Small intestine (tissue), 7 donors: ENCODE measurements around the gene ZFPM1. TPM values are rescaled to one million over a fixed set of nuclear protein-coding genes. Genes with fewer than 3 reads are reported as not detected.
"Not testable (repeated sequence)": the region's sequence is repeated elsewhere in the genome, so short reads cannot be mapped to it uniquely, and the experiment has no call there.

ENCODE experiments used
- DNase-seq, 2 donors: peaks; one replicate each; pipeline versions ENCODE4 v3.0.0 to v3.0.0-alpha.2; 2013
- FAIRE-seq: peaks from 2 replicates; lab custom pipeline; 2012; peaks lifted over from hg19 to GRCh38; lab: Jason Lieb, UNC
- H3K27ac ChIP-seq, 3 donors: one replicate each; pipeline ENCODE4 v1.5.1; 2013; ENCODE audit warnings: low read length in 2 of 3, mild to moderate bottlenecking in 2 of 3, control low read depth in 1 of 3, inconsistent platforms in 1 of 3, low read depth in 1 of 3, moderate library complexity in 1 of 3
- H3K27me3 ChIP-seq, 3 donors: one replicate each; pipeline ENCODE4 v1.6.1; 2013; ENCODE audit warnings: low read length in 3 of 3, inconsistent platforms in 1 of 3; ENCODE audit not compliant: control insufficient read depth in 3 of 3, insufficient read depth in 3 of 3
- H3K36me3 ChIP-seq, 3 donors: one replicate each; pipeline ENCODE4 v1.6.1; 2013; ENCODE audit warnings: low read length in 3 of 3, inconsistent platforms in 1 of 3, low read depth in 1 of 3, mild to moderate bottlenecking in 1 of 3, moderate library complexity in 1 of 3; ENCODE audit not compliant: control insufficient read depth in 3 of 3, insufficient read depth in 2 of 3
- H3K4me1 ChIP-seq, 3 donors: one replicate each; pipeline ENCODE4 v1.6.1; 2013; ENCODE audit warnings: low read length in 2 of 3, inconsistent platforms in 1 of 3, low read depth in 1 of 3, mild to moderate bottlenecking in 1 of 3, moderate library complexity in 1 of 3; ENCODE audit not compliant: control insufficient read depth in 3 of 3, insufficient read depth in 2 of 3
- H3K4me3 ChIP-seq, 3 donors: one replicate each; pipeline ENCODE4 v1.5.1; 2013; ENCODE audit warnings: low read length in 3 of 3, control low read depth in 1 of 3, inconsistent platforms in 1 of 3, low read depth in 1 of 3, mild to moderate bottlenecking in 1 of 3, moderate library complexity in 1 of 3
- H3K9me3 ChIP-seq, 2 donors: one replicate each; pipeline ENCODE4 v1.6.1; 2013; ENCODE audit warnings: low read depth in 1 of 2, low read length in 1 of 2; ENCODE audit not compliant: control insufficient read depth in 2 of 2, insufficient read depth in 1 of 2
- whole genome bisulfite sequencing, 3 donors: extraction: QIAGEN DNeasy Blood & Tissue Kit; methylation state at CpG; one replicate each; pipeline ENCODE4 v1.1.7; 2013; 5-methylcytosine and 5-hydroxymethylcytosine counted together
- polyA plus RNA-seq, 4 donors: library from polyadenylated mRNA; stranded (reverse) in 3 of 4; unstranded in 1 of 4; fragments of 200-250 nt in 3 of 4; fragments of 120-200 nt in 1 of 4; gene quantifications; one replicate each; pipeline versions ENCODE4 v1.2.1 to v1.2.3, GENCODE V29; 2013
- donor health status: healthy with polysubstance abuse.
- donor health status: control.
- donor health status: control.
- donor health status: Bipolar disorder and iron deficiency.
- donor health status: healthy.

The ZFPM1 gene
- polyA plus RNA-seq, 4 donors = 8.1 to 26.6 (median 12.0) TPM

DNA sequence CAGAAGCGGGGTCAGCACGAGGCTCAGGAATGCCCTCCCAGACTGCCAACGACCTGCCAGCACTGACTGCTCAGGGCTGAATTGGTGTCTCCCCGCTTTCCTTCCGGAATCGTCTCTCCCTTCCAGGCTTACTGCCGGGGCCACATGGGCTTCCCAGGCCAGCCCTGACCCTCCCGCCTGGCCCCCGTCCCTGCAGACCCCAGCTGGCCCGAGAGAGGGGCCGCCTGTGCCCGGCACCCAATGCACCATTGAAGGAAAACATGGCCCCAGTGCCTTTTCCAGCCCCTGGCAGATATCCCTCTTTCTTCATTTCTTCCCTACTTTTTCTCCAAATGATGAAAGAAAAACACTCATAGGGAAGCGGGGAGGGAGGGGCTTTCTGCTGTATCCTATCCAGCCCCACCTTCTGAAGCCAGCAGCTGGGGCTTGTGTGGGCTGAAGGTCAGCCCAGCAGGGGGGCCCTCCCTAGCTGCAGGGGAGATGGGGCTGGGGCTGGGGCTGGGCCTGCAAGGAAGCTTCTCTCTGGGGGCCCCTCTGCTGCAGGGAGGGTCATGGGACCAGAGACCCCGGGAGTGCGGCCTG lies 44.4 kb upstream of the ZFPM1 start:
- WGBS, 3 donors = 77 to 82% (median 79%) methylated on average over 15 of the region's 15 CpGs
- no peak overlapping the region for H3K4me3 ChIP-seq
- peaks cover 0 to 12% (median 0%) of the 10 kb centered on the region in 3 donors for H3K27me3 ChIP-seq
- H3K27ac ChIP-seq = no peak overlapping the region
- no peaks in the 10 kb centered on the region for H3K36me3 ChIP-seq
- no peak for DNase-seq
- FAIRE-seq = no peak
- no peaks in the 10 kb centered on the region for H3K4me1 ChIP-seq
- no peaks in the 10 kb centered on the region for H3K9me3 ChIP-seq

DNA sequence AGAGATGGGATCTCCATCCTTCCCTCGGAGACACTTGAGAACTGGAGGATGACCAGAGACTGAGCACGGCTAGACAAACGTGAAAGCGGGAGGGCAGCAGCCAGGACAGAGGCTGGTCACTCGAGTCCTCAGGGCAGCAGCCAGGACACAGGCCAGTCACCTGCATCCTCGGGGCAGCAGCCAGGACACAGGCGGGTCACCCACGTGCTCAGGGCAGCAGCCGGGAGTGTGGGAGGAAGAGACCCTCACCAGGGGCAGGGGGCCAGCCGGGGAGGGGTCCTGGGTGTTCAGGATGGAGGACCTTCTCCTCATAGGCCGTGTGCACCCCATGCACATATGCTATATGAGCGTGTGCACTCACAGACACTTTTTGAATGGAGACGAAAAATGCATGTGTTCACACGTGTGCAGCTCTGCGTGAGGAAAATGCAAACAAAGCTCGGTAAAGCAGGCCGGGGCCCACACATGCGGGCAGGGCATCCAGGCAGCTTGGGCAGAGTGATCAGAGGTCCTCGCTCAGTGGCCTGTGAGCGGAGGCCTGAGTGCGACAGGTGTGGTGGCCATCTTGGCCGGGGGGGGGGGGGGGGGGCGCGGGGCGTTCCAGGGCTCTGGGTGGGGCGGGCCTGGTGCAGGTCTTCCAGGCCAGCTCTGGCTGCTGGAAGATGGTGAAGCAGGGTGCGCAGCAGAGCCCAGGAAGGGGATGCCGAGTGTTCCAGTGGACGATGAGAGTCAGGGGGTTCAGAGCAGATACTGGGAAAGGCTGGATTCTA lies 43.6 kb upstream of the ZFPM1 start:
- H3K9me3 ChIP-seq = no peaks in the 10 kb centered on the region
- DNase-seq (no peak), FAIRE-seq (no peak)
- no peak overlapping the region for H3K27ac ChIP-seq
- H3K4me3 ChIP-seq = no peak overlapping the region
- no peaks in the 10 kb centered on the region for H3K36me3 ChIP-seq
- 62 to 84% (median 68%) methylated on average over 28 to 29 of the region's 29 CpGs for WGBS, 3 donors
- no peaks in the 10 kb centered on the region for H3K4me1 ChIP-seq
- H3K27me3 ChIP-seq = peaks cover 0 to 12% (median 0%) of the 10 kb centered on the region in 3 donors

DNA sequence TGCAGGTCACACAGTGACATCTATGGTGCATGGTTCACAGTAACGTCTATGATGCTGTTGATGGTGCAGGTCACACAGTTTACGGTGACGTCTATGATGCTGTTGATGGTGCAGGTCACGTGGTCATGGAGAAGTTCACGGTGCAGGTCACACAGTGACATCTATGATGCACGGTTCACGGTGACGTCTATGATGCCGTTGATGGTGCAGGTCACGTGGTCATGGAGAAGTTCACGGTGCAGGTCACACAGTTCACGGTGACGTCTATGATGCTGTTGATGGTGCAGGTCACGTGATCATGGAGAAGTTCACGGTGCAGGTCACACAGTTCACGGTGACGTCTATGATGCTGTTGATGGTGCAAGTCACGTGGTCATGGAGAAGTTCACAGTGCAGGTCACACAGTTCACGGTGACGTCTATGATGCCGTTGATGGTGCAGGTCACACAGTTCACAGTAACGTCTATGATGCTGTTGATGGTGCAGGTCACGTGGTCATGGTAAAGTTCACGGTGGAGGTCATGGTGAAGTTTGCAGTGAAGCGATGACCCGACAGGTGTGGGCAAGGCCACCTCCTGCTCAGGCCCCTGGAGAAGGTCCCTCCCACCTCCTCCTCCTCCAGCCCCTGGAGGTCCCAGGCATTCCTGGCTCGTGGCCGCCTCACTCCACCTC lies 42.6 kb upstream of the ZFPM1 start:
- WGBS, 3 donors = 84 to 92% (median 88%) methylated on average over 27 to 28 of the region's 28 CpGs
- not testable (repeated sequence) for DNase-seq

DNA sequence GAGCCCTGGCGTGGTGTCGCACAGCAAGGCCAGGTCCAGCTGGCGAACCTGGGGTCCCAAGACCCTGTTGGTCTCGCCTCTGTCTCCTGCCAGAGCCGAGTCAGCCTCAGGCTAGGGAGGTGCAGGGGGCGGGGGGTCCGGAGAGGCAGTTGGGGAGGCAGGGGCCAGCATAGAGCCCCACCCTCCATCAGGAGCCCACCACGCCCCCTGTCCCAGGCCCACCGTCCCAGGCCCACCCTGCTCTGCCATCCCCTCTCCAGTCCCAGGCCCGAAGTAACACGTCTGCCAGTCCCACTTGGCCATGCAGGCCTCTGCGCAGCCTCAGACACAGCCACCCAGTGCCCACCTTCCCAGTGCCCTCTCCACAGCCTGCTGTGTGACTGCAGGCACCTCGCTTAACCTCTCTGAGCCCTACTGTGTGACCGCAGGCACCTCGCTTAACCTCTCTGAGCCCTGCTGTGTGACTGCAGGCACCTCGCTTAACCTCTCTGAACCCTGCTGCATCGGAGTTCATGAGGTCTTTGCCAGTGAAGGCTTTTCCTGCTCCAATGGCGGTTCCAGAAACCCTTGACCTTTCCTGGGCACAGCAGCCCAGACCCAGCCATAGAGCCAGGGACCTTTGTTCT lies 41.0 kb upstream of the ZFPM1 start:
- WGBS, 3 donors = 84 to 90% (median 89%) methylated on average over 16 to 18 of the region's 18 CpGs

More for the DNA sequence above, 42.6 kb upstream of the ZFPM1 start:
- not testable (repeated sequence) for FAIRE-seq, H3K36me3 ChIP-seq, H3K27me3 ChIP-seq, H3K9me3 ChIP-seq, H3K4me1 ChIP-seq, H3K27ac ChIP-seq, H3K4me3 ChIP-seq

DNA sequence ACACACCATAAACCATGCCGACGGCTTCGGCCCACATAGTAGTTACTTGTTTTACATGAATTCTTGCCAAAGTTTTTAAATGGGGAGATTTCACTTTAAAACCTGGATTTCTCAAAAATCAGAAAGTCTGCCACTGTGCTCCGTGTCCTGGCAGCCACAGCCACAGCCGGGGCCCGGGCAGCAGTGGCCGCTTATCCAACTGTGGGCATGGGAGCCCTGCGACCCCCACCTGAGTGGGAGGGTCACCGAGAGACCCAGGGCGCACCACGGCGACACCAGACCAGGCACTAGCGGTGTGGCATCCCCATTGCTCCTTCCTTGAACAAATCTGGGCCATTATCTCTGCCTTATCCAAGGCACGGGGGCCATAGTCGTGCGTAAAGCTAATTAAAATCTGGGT lies 40.3 kb upstream of the ZFPM1 start:
- Histone ChIP-seq H3K27ac (no peak overlapping the region), H3K27me3 (no peaks in the 10 kb centered on the region), H3K4me1 (no peaks in the 10 kb centered on the region), H3K36me3 (no peaks in the 10 kb centered on the region), H3K9me3 (no peaks in the 10 kb centered on the region), H3K4me3 (no peak overlapping the region)
- 58 to 78% (median 71%) methylated on average over 16 of the region's 16 CpGs for WGBS, 3 donors
- no peak for FAIRE-seq
- DNase-seq = no peak

More for the DNA sequence above, 41.0 kb upstream of the ZFPM1 start:
- FAIRE-seq (no peak), DNase-seq (no peak)
- no peaks in the 10 kb centered on the region for H3K4me1 ChIP-seq
- H3K27me3 ChIP-seq = no peaks in the 10 kb centered on the region
- H3K4me3 ChIP-seq = no peak overlapping the region
- no peak overlapping the region for H3K27ac ChIP-seq
- H3K36me3 ChIP-seq = no peaks in the 10 kb centered on the region
- no peaks in the 10 kb centered on the region for H3K9me3 ChIP-seq

DNA sequence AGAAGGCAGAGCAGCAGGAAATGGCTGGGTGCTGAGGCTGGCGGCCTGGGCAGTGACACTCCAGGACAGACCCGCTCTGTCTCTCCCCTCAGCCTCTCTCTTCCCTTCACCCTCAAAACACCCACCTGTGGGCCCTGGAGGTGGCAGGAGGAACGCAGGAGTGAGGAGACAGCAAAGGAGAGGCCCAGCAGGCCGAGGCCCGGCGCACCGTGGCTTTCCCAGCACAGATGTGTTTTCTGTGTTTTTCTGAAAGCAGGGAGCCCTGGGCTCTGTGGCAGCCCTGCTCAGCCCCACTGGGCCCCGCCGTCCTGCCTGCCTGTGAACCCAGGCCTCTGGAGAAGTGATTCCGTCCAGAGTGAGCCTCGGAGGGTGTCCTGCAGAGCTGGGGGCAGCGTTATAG lies 39.8 kb upstream of the ZFPM1 start:
- Histone ChIP-seq H3K9me3 (no peaks in the 10 kb centered on the region), H3K36me3 (no peaks in the 10 kb centered on the region), H3K4me1 (no peaks in the 10 kb centered on the region), H3K27ac (no peak overlapping the region), H3K27me3 (no peaks in the 10 kb centered on the region), H3K4me3 (no peak overlapping the region)
- DNase-seq = no peak
- WGBS, 3 donors = 73 to 83% (median 82%) methylated on average over 12 of the region's 12 CpGs
- FAIRE-seq = no peak

DNA sequence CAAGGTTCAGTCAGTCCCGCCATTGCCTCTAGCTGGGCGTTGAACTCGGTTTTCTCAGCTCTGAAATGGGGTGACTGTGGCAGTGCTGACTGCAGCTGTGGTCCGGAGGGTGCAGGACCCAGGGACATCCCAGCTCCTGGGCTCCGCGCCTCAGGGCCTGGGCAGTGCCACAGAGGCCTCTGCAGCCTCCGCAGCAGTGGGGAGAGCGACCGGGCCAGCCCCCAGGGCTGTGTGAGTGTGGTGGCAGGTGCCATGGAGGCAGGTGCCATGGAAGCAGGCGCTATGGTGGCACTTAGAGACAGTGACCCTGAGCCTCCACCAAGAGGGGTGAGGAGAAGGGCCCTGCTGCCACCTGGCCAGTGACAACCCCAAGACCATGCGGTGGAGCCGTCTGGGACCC lies 39.4 kb upstream of the ZFPM1 start:
- no peak overlapping the region for H3K27ac ChIP-seq
- DNase-seq (no peak), FAIRE-seq (no peak)
- H3K9me3 ChIP-seq = no peaks in the 10 kb centered on the region
- WGBS, 3 donors = 88 to 96% (median 92%) methylated on average over 10 to 12 of the region's 12 CpGs
- no peaks in the 10 kb centered on the region for H3K36me3 ChIP-seq
- H3K4me1 ChIP-seq = no peaks in the 10 kb centered on the region
- H3K27me3 ChIP-seq = no peaks in the 10 kb centered on the region
- H3K4me3 ChIP-seq = no peak overlapping the region
